NCI-H774 (cell line): ENCODE measurements around the gene ISOC1.

Experiments
- DNase-seq: peaks from one replicate; lab custom pipeline; 2025; lab: John Stamatoyannopoulos, UW

Gene ISOC1

GRCh38 chr5:129094924-129095899 is 663 bp downstream of the ISOC1 start:
- no peak for DNase-seq

- no peak for DNase-seq
Observed at GRCh38 chr5:129096382-129096991, 1.9 kb downstream of the ISOC1 start.

GRCh38 chr5:129097498-129098296 is 3.1 kb downstream of the ISOC1 start:
- no peak for DNase-seq

GRCh38 chr5:129098488-129099183 is 4.1 kb downstream of the ISOC1 start:
- no peak for DNase-seq

- no peak for DNase-seq
Observed at GRCh38 chr5:129099184-129099569, 4.6 kb downstream of the ISOC1 start.

- no peak for DNase-seq
Observed at GRCh38 chr5:129101794-129102193, 7.2 kb downstream of the ISOC1 start.

- DNase-seq: no peak
Observed at GRCh38 chr5:129103397-129103796, 8.8 kb downstream of the ISOC1 start.

GRCh38 chr5:129104915-129105455 is 10.4 kb downstream of the ISOC1 start:
- DNase-seq: no peak

GRCh38 chr5:129107637-129108036 is 13.1 kb downstream of the ISOC1 start:
- DNase-seq: no peak

GRCh38 chr5:129110742-129111141 is 16.2 kb downstream of the ISOC1 start:
- DNase-seq: no peak

- DNase-seq: no peak
Observed at GRCh38 chr5:129111351-129111750, 16.8 kb downstream of the ISOC1 start.

GRCh38 chr5:129112295-129112694 is 17.7 kb downstream of the ISOC1 start:
- no peak for DNase-seq

- no peak for DNase-seq
Observed at GRCh38 chr5:129113867-129114266, 19.3 kb downstream of the ISOC1 start.

- no peak for DNase-seq
Observed at GRCh38 chr5:129114539-129115193, 20.1 kb downstream of the ISOC1 start.

- DNase-seq: no peak
Observed at GRCh38 chr5:129115680-129116079, 21.1 kb downstream of the ISOC1 start.

GRCh38 chr5:129116797-129117196 is 22.2 kb downstream of the ISOC1 start:
- DNase-seq: no peak

GRCh38 chr5:129118405-129118804 is 23.9 kb downstream of the ISOC1 start:
- DNase-seq: no peak

- no peak for DNase-seq
Observed at GRCh38 chr5:129118826-129119225, 24.3 kb downstream of the ISOC1 start.

GRCh38 chr5:129120158-129120581 is 25.6 kb downstream of the ISOC1 start:
- no peak for DNase-seq

- DNase-seq: no peak
Observed at GRCh38 chr5:129122560-129122959, 28.0 kb downstream of the ISOC1 start.

GRCh38 chr5:129124608-129125007 is 30.1 kb downstream of the ISOC1 start:
- DNase-seq: no peak
